ENCODE data around the gene TLR9.

The TLR9 gene

DNA sequence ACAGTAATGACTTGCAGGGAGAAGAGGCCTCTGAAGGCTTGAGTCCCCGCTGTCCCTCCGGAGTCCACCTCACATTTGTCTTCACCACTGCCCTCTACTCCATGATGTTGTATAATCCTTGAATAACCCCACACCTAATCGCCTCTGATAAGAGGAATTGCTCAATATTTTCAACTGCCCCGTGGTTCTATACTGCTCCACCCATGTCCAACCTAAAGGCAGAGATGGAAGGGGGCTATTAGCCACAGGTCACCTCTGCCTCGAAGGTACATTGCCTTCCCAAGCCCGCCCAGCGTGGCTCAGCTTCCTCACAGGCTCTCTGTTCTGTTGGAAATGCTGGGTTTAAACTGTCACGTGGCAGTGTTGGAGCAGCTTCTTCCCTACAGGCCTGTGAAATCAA lies 12.4 kb downstream of the TLR9 start:
- DNase-seq: no peak

DNA sequence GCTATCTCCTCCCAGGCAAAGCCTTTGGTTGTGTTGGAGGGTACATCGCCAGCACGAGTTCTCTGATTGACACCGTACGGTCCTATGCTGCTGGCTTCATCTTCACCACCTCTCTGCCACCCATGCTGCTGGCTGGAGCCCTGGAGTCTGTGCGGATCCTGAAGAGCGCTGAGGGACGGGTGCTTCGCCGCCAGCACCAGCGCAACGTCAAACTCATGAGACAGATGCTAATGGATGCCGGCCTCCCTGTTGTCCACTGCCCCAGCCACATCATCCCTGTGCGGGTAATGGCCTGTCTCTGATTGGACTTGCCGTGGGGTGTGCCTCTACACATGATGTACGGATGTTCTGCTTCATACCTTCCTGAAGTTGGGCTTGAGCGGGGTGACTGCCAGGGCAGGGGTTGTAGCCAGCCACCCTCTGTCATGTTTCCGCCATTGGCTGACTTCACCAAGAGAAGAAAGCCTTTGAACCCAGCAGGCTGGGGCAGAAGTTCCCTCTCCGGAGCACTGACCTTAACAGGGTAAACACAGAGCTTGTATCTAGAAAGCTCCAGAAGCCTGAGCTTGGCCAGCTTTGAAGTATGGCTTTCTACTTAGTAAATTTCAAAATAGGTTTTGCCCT lies 14.1 kb downstream of the TLR9 start:
- DNase-seq: no peak

DNA sequence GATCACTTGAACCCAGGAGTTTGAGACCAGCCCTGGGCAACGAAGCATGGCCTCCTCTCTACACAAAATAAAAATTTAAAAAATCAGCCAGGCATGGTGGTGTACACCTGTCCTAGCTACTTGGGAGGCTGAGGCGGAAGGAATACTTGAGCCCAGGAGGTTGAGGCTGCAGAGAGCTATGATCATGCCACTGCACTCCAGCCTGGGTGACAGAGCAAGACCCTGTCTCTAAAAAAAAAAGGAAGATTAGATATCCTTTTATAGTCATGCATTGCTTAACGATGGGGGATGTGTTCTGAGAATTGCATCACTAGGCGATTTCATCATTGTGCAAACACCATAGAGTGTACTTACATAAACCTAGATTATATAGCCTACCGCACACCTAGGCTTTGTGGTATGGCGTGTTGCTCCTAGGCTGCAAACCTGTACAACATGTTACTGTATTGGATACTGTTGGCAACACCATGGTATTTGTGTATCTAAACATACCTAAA lies 14.8 kb downstream of the TLR9 start:
- DNase-seq: no peak

DNA sequence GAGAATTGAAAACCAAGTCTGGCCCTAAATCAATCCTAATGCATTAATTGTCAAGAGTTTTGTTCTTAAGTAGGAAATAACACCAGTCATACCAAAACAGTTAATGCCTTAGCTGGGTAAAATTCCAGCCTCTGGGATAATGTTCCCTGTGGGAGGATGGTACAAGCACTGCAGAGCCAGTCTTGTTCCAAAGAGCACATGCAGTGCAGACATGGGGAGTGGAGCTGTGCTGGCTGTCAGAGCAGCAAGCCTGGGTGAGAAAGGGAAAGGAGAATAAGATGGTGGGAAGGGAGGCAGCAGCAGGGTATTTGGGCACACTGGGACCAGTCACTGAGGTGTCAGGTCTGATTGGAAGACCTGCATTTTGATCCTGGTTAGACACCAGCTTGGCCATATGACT lies 15.4 kb downstream of the TLR9 start:
- no peak for DNase-seq

DNA sequence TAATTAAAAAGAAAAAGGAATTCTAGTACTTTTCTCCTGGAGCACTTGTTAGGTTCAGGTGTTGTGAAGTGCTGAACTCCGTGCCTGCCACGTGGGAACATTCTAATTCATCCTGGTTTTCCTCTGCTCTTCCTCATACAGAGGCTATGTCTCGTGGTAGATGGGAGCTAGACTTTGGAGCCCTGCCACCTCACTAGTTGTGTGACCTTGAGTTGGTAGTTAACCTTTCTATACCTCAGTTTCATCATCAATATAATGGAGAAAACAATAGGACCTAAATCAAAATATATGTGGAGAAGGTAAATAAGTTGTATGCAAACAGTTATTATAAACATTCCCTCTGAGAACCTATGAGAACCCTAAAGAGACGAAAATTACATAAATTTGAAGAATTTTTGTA lies 16.9 kb downstream of the TLR9 start:
- no peak for DNase-seq

DNA sequence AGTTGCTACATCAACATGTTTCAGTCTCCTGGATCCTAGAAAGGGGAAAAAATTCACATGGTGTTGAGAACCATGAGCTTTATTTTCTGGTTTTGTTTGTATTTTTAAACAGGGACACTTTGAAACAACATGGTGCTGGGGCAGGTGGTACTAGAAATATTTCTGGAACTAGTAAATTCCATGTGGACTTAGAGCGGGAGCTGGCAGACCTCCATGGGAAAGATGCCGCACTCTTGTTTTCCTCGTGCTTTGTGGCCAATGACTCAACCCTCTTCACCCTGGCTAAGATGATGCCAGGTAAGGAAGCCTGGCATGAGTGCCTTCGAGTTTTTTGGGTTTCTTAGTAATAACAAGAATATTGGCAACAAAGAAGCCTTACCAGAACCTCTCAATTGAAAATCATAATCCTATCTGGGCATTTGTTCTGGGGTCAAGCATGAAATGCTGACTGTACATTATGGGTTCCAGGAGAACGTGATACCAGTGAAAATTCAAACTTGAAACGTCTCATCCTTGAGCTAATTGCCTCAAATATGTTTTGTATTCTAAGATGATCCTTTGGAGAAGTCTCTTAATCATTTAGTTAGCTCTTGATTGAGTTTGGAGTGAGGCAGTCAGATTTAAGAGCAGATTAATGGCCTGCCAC lies 19.6 kb downstream of the TLR9 start:
- no peak for DNase-seq

DNA sequence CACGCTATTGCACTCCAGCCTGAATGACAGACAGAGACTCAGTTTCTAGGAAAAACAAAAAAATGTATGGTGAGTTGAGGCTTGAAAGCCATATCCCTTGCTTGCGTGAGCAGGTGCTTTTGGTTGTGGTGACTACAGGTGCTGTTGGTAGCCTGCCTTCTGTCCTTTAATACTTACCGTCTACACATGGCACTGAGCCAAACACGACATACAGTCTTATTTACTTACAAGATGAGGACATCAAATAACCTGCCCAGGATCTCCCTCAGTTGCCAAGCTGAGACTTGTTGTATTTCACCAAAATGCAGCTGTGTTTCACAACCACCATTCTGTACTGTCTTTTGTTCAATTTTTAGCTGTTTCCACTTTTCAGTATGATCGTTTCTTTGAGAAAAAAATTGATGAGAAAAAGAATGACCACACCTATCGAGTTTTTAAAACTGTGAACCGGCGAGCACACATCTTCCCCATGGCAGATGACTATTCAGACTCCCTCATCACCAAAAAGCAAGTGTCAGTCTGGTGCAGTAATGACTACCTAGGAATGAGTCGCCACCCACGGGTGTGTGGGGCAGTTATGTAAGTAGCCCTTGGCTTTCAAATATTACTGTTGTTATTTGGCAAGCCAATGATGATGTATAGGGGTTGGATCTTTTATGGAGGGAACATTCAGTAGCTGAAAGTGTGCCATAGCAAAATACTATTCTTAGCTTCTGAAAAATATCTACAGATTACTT lies 20.9 kb downstream of the TLR9 start:
- DNase-seq: no peak

DNA sequence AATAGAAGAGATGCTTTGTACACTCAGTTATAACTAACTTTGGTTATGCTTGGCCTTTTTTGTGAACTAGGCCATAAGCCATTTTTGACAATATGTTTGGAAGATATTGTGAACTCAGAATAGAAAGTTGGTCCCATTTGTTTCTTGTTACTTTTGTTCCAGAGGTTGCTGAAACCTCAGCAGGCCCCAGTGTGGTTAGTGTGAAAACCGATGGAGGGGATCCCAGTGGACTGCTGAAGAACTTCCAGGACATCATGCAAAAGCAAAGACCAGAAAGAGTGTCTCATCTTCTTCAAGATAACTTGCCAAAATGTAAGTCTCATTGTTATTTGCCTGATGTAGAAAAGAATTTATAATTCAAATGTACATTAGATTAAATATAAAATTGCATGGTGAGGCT lies 21.7 kb downstream of the TLR9 start:
- DNase-seq: no peak

DNA sequence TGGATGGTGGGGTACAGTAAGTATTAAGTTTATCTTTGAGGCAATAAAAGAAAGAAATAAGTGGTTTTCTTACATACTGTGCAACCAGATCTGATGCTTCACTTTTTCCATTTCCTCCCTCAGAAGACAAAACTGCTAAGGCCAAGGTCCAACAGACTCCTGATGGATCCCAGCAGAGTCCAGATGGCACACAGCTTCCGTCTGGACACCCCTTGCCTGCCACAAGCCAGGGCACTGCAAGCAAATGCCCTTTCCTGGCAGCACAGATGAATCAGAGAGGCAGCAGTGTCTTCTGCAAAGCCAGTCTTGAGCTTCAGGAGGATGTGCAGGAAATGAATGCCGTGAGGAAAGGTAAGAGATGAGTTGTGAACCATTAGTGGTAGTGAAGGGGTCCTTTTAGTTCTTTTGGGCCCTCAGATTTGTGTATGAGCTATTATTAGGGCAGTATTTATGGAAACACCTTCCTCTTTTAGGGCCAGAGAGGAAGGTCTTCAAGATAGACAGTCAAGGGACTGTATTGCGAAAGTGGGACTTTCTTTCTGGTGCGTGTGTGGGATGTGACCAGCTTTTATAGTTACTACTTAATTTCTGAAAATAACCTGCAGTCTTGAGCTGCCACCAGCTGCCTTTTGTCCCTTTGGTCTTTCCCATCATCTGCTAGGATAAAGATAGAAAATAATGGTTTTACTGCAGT lies 22.9 kb downstream of the TLR9 start:
- DNase-seq: no peak

DNA sequence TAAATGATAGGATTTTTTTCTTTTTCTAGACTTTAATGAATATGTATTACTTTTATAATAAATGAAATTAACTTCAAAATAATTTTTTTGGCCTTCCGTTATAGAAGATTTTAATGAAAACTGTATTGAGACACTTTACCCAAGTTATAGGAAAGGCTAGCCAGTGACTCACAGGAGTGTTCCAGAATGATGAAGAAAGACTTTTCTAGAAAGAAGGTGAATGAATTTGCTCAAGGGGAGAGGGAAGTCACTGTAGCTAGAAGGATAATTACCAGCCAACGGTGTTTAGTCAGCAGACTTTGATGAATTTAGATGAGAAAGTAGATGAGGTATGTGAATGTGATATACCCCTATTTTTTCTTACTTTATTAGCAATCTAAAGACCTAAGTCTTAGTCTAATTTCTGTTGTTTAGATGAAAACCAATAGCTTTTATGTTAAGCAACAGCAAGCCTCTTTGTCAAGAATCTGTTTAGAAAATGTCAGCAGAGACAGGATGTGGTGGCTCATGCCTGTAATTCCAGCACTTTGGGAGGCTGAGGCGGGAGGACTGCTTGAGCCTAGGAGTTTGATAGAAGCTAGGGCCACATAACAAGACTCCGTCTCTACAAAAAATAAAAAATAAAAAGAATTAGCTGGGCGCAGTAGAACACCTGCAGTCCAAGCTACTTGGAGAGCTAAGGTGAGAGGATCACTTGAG lies 24.3 kb downstream of the TLR9 start:
- DNase-seq: no peak

DNA sequence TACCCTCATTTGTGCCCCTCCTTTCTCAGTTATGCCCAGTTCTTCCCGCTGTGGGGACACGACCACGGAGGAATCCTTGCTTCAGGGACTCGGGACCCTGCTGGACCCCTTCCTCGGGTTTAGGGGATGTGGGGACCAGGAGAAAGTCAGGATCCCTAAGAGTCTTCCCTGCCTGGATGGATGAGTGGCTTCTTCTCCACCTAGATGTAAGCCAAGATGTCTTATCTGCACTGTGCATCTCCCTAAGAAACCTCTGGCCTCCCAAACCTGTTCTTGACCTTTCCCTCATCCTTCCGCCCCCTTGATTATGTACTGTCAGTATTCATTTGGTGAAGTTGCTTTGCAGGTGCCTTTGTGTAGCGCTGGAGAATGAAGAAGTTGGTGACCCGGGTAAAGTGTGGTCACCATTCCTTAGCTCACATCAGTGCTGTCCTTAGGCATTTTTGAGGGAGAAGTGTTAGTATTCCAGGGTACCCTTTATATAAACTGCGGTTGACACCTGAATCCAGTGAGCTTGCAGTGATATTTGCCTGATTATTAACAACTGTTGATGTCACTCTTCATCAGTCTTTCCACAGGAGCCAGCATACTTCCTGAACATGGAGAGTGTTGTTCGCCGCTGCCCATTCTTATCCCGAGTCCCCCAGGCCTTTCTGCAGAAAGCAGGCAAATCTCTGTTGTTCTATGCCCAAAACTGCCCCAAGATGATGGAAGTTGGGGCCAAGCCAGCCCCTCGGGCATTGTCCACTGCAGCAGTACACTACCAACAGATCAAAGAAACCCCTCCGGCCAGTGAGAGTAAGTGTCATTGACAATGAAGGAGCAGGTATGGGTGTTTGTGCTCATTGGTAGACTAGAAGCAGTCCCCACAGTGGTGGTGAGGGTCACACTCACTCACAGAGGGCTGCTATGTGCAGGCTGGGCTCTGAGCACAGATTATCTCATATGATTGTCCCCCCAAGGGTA lies 26.5 kb downstream of the TLR9 start:
- DNase-seq: no peak

DNA sequence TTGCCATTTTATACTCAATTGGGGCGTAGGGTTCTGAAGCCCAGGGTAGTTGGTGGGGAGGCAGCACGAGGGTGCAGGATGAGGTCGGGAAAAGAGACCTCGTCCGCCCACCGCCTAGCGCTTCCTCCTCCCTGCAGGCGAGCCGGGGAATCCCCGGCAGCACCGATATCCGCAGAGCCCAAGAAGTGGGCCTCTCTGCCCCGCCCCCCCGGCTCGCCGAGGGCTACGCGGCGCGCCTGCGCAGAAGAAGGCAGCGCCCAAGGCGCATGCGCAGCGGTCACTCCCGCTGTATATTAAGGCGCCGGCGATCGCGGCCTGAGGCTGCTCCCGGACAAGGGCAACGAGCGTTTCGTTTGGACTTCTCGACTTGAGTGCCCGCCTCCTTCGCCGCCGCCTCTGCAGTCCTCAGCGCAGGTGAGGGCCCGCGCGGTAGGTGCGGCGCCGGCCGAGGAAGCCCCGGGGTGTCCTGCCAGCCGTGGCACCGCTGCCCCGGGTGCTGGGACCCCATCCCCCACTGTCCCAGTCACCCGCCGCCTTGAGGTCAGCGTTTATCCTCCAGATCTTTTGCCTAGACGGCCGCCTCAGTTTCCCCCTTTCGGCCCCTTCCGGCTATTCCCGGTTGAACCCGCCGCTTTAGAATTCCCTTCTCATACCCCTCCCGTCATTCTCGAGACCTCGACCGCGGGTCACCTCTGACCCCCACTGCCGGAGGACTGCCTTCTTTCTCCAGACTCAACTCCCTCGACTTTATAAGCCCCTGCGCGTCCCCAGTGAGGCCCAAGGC lies 27.4 kb downstream of the TLR9 start, which contains the start of gene ALAS1:
ALAS1 (plus strand) TSS at position 319 of the 784 bp plus-strand sequence. CDS start 1,082 bp downstream, outside the sequence.
- DNase-seq: peak; percentile 30

DNA sequence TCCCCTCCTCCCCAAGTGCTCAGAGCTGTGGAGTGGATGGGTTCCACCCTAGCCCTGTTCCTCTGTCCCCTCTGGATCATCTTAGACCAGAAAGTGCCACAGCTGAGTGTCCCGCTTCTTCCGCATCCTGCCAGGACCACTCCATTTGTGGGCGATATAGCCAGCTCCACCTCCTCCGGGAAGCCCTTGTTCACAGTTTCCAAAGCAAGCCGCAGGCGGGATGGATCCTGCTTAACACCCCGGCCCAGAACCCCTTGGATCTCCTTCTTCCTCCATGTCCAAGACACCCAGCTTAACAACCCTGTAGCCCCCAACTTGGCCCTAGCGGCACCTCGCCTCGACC lies 28.0 kb downstream of the TLR9 start:
- DNase-seq: no peak

DNA sequence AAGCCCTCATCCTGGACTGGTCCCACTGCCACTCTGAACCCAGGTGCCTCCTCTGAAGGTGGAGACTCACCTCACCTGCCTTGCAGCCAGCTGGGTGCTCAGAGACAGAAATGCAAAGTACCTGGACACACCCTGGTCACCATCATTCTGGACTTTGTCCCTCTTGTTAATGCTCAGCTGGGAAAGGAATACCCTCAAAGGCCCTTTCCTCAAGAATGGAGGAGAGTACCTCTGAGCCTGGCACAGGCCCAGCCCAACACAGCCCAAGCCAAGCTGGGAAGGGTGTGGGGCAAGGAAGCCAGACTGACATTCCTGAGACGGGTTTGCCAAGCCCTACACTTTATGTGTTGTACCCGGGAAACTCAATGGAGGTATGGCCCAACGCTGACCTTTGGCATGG lies 28.5 kb downstream of the TLR9 start:
- no peak for DNase-seq

DNA sequence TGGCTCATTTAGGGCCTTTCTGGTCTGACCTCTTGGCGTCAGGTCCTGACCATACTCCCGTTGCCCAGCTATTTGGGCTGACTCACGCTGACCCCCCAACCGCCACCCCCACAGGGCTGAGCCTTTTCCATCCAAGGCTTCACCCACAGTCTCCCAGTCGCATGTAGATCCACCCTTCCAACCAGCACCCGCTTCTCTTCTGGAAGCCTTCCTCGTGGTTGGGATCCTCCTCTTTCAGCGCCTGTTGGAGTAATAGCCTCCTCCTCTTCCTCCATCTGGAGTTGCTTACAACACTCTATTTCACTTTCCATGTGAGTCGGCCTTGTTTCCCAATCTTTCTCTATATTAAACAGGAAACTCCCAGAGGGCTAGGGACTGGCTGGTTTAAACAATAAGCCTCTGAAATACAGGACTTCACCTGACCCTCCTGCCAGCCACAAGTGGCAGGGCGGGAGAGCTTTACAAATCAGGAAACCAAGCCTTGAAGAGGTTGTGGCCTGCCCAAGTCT lies 29.6 kb downstream of the TLR9 start:
- DNase-seq: no peak

DNA sequence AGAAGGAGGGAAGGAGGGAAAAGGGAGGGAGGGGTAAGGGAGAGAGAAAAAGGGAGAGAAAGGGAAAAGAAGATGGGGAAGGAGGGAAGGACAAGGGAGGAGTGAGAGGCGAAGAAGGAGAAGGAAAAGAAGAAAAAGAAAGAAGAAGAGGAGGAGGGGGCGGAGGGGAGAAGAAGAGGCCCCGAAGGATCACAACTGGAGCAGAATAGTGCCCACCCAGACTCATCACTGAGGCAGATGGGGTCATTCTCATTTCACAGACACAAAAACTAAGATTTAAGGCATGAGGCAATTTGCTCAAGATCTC lies 30.2 kb downstream of the TLR9 start:
- DNase-seq: no peak

DNA sequence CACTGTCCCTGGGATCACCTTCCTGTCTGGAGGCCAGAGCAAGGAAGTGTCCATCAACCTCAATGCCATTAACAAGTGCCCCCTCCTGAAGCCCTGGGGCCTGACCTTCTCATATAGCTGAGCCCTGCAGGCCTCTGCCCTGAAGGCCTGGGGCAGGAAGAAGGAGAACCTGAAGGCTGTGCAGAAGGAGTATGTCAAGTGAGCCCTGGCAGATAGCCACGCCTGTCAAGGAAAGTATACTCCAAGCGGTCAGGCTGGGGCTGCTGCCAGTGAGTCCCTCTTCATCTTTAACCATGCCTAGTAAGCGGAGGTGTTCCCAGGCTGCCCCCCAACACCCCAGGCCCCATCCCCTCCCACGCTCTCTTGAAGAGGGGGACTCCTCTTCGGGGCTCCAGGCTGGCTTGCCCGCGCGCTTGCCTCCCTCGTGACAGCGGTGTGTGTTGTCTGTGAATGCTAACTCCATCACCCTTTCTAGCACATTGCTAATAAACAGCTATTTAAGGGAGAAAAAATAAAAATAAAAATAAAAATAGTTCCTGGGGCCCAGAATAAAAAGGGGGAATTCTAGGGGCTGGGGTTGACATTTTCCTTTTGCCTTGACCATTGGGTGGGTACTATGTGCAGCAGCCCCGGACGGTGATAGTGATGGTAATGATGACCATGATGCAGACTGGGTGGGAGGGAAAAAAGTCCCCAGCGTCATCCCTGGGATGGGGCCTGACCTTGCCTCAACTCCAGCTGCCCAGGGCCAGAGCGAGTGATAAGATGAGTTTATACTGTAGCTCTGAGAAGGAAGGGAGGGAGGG lies 30.8 kb downstream of the TLR9 start:
- DNase-seq: no peak

DNA sequence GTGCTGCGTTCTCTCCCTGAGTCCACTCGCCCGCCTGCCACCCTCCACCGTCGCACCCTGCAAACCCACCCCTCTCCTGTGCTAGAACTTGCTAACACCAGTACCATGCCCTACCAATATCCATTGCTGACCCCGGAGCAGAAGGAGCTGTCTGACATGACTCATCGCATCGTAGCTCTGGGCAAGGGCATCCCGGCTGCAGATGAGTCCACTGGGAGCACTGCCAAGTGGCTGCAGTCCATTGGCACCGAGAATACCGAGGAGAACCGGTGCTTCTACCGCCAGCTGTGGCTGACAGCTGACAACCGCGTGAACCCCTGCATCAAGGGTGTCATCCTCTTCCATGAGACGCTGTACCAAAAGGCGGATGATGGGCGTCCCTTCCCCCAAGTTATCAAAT lies 32.4 kb downstream of the TLR9 start:
- no peak for DNase-seq

DNA sequence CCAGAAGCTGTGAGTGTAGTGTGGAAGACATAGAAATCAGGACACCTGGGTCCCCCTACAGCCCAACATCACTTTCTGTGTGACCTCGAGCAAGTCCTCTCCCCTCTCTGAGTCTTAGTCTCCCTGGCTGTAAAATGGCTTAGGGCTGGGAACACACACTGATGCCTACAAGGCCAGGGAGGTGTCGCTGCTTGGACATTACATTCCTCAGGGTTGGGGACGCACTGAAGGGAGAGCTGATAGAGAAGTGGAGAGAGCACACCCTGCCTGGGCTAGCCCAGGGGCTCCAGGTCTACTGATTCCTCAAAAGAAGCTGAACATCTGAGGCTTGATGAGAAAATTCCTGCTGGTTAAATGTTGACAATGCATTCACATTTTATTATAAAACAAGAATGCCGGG lies 33.8 kb downstream of the TLR9 start:
- DNase-seq: no peak

Data from NCI-H1436 treated with DMSO at 0.1 percent for 48 hours (cell line).